Activated naive CD4-positive, alpha-beta T cell treated with anti-CD3 and anti-CD28 coated beads, Interleukin-2, amount 10 ng/mL, durations not matched to agents 7 days and 5 days (primary cell): ENCODE data around the gene ZNF865.

ENCODE experiments used
- CTCF ChIA-PET: fragments of 350-600 bp; sonication (Branson Sonifier 250); formaldehyde crosslinking; loops from one replicate; lab custom pipeline; 2021; ENCODE audit warnings: antibody characterized with exemption; lab: Charles Lee
- DNase-seq: peaks from one replicate; pipeline ENCODE4 v3.0.0-alpha.2; 2020
- H3K27ac Mint-ChIP-seq: one replicate; pipeline ENCODE4 v1.8.0; 2021; ENCODE audit warnings: mild to moderate bottlenecking, moderate library complexity, mixed read lengths
- H3K27me3 Mint-ChIP-seq: one replicate; pipeline ENCODE4 v1.8.0; 2021; ENCODE audit warnings: mild to moderate bottlenecking, mixed read lengths
- H3K36me3 Mint-ChIP-seq: one replicate; pipeline ENCODE4 v1.8.0; 2021; ENCODE audit warnings: mixed read lengths
- H3K4me1 Mint-ChIP-seq: one replicate; pipeline ENCODE4 v1.8.0; 2021; ENCODE audit warnings: mixed read lengths
- H3K4me3 Mint-ChIP-seq: one replicate; pipeline ENCODE4 v1.8.0; 2021; ENCODE audit warnings: mild to moderate bottlenecking, moderate library complexity, mixed read lengths
- H3K9me3 Mint-ChIP-seq: one replicate; pipeline ENCODE4 v1.8.0; 2021; ENCODE audit warnings: mixed read lengths

Gene ZNF865

GRCh38 chr19:55605207-55605636 is 225 bp upstream of the ZNF865 start:
- Mint-ChIP-seq H3K36me3 (peaks cover 34% of the 10 kb centered on the region), H3K4me1 (peaks cover 56% of the 10 kb centered on the region), H3K9me3 (no peaks in the 10 kb centered on the region), H3K27ac (peak overlapping the region; percentile 98), H3K27me3 (no peaks in the 10 kb centered on the region), H3K4me3 (peak overlapping the region; percentile 93)
- DNase-seq: peak; percentile 99
- CTCF ChIA-PET: interaction anchor here (0.8 to 2.5 kb wide), 15 partner anchors 12 to 147 kb away, joined by 3 to 21 read pairs (median 5); partner anchors contain the start of gene ZNF784

GRCh38 chr19:55606471-55606787 is 982 bp downstream of the ZNF865 start:
- DNase-seq: no peak
- Mint-ChIP-seq H3K27ac (peak overlapping the region; percentile 93), H3K36me3 (peaks cover 42% of the 10 kb centered on the region), H3K9me3 (no peaks in the 10 kb centered on the region), H3K4me1 (peaks cover 54% of the 10 kb centered on the region), H3K27me3 (no peaks in the 10 kb centered on the region), H3K4me3 (peak overlapping the region; percentile 89)
- CTCF ChIA-PET: interaction anchor here (0.7 to 2.5 kb wide), 23 partner anchors 11 to 465 kb away, joined by 3 to 21 read pairs (median 4); partner anchors contain the start of genes ISOC2, U2AF2, ZNF579 and ZNF784

GRCh38 chr19:55606817-55607216 is 1.4 kb downstream of the ZNF865 start:
- CTCF ChIA-PET: interaction anchor here (0.7 to 2.5 kb wide), 22 partner anchors 11 to 466 kb away, joined by 3 to 21 read pairs (median 5); partner anchors contain the start of genes ISOC2, U2AF2, ZNF579 and ZNF784
- Mint-ChIP-seq H3K36me3 (peaks cover 39% of the 10 kb centered on the region), H3K4me1 (peaks cover 50% of the 10 kb centered on the region), H3K9me3 (no peaks in the 10 kb centered on the region), H3K27ac (peak overlapping the region; percentile 93), H3K27me3 (no peaks in the 10 kb centered on the region), H3K4me3 (peak overlapping the region; percentile 89)
- DNase-seq: no peak

DNA sequence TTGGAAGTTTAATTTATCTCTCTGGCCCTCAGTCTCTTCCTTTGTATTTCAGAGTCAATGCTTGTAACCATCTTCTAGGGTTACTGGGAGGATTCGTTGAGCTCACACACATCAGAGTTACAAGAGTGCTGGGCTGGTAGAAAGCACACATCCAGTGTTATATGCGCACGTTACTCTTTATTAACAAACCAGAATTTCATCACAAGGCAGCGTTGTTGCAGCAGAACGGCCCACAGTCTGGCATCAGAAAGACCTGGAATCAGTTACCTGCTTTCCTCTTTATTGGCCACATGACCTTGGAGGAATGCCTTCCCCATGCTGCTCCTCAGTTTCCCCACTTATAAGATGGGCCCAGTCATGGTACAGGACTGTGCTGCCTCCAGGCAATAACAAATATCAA is 3.9 kb downstream of the ZNF865 start:
- Mint-ChIP-seq H3K9me3 (no peaks in the 10 kb centered on the region), H3K4me1 (peaks cover 39% of the 10 kb centered on the region), H3K27me3 (no peaks in the 10 kb centered on the region), H3K4me3 (no peak overlapping the region), H3K27ac (no peak overlapping the region), H3K36me3 (peaks cover 42% of the 10 kb centered on the region)
- CTCF ChIA-PET: no interaction called here
- no peak for DNase-seq

GRCh38 chr19:55611300-55611982 is 6.0 kb downstream of the ZNF865 start:
- Mint-ChIP-seq H3K27me3 (no peaks in the 10 kb centered on the region), H3K36me3 (peaks cover 39% of the 10 kb centered on the region), H3K4me3 (no peak overlapping the region), H3K9me3 (no peaks in the 10 kb centered on the region), H3K27ac (no peak overlapping the region), H3K4me1 (peaks cover 26% of the 10 kb centered on the region)
- DNase-seq: no peak
- CTCF ChIA-PET: no interaction called here

DNA sequence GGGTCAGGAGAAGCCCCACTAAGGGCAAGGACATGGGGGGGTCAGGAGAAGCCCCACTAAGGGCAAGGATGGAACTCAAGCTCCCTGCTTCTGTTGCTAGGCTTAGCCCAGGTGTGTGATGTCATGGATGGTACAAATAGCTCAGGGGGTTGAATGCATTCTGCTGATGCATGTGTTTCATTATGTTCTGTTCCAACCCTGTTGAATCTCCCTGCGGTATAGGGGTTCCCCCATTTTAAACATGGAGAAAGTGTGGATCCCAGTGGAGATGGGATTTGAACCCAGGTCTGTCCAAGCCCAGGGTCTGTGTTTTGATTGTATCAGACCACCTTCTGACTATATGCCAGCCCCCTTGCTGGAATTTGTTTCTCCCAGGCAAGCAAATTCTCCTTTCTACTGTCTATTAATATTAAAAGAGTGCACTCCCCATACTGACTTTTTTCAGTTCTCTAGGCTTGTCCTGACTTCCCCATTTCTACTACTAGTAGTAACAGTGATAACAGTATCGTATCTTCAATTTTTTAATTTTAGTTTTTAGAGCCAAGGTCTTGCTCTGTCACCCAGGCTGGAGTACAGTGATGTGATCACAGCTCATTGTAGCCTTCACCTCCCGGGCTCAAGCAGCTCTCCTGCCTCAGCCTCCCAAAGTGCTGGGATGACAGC is 6.7 kb downstream of the ZNF865 start:
- CTCF ChIA-PET: no interaction called here
- H3K27me3 Mint-ChIP-seq: no peaks in the 10 kb centered on the region

DNA sequence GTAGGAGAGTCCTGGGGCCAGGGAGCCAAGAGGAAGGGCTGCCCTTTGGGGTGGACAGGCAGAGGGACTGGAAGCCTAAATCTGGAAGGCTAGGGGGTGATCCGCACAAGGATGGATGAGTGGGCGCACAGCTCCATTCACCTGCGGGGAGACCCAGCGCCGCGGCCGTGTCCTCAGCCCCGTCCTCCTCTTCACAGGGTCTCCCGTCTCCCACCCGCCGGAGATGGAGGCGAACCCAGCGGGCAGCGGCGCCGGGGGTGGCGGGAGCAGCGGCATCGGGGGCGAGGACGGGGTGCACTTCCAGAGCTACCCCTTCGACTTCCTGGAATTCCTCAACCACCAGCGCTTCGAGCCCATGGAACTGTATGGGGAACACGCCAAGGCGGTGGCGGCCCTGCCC is 7.9 kb downstream of the ZNF865 start:
- CTCF ChIA-PET: no interaction called here

More for the DNA sequence above, 6.7 kb downstream of the ZNF865 start:
- peaks cover 19% of the 10 kb centered on the region for H3K4me1 Mint-ChIP-seq
- no peak overlapping the region for H3K4me3 Mint-ChIP-seq
- DNase-seq: no peak
- H3K9me3 Mint-ChIP-seq: no peaks in the 10 kb centered on the region
- H3K36me3 Mint-ChIP-seq: peaks cover 39% of the 10 kb centered on the region
- H3K27ac Mint-ChIP-seq: no peak overlapping the region

DNA sequence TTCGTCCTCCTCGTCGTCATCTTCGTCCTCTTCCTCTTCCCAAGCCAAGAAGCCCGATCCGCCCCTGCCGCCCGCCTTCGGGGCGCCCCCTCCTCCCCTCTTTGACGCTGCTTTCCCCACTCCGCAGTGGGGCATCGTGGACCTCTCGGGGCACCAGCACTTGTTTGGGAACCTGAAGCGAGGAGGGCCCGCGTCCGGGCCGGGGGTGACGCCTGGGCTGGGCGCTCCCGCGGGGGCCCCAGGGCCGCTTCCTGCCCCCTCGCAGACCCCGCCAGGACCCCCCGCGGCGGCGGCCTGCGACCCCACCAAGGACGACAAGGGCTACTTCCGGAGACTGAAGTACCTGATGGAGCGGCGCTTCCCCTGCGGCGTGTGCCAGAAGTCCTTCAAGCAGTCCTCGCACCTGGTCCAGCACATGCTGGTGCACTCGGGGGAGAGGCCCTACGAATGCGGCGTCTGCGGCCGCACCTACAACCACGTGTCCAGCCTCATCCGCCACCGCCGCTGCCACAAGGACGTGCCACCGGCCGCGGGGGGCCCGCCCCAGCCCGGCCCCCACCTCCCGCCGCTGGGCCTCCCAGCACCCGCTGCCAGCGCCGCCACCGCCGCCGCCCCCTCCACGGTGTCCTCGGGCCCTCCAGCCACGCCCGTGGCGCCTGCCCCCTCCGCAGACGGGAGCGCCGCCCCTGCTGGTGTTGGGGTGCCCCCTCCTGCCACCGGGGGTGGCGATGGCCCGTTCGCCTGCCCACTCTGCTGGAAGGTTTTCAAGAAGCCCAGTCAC is 8.7 kb downstream of the ZNF865 start:
- Mint-ChIP-seq H3K9me3 (no peaks in the 10 kb centered on the region), H3K4me3 (no peak overlapping the region), H3K27ac (no peak overlapping the region), H3K4me1 (peaks cover 9% of the 10 kb centered on the region), H3K27me3 (no peaks in the 10 kb centered on the region), H3K36me3 (peaks cover 42% of the 10 kb centered on the region)
- CTCF ChIA-PET: no interaction called here
- no peak for DNase-seq

More for the DNA sequence above, 7.9 kb downstream of the ZNF865 start:
- Mint-ChIP-seq H3K36me3 (peaks cover 42% of the 10 kb centered on the region), H3K4me3 (no peak overlapping the region), H3K27ac (no peak overlapping the region), H3K9me3 (no peaks in the 10 kb centered on the region), H3K27me3 (no peaks in the 10 kb centered on the region), H3K4me1 (peaks cover 9% of the 10 kb centered on the region)
- no peak for DNase-seq

DNA sequence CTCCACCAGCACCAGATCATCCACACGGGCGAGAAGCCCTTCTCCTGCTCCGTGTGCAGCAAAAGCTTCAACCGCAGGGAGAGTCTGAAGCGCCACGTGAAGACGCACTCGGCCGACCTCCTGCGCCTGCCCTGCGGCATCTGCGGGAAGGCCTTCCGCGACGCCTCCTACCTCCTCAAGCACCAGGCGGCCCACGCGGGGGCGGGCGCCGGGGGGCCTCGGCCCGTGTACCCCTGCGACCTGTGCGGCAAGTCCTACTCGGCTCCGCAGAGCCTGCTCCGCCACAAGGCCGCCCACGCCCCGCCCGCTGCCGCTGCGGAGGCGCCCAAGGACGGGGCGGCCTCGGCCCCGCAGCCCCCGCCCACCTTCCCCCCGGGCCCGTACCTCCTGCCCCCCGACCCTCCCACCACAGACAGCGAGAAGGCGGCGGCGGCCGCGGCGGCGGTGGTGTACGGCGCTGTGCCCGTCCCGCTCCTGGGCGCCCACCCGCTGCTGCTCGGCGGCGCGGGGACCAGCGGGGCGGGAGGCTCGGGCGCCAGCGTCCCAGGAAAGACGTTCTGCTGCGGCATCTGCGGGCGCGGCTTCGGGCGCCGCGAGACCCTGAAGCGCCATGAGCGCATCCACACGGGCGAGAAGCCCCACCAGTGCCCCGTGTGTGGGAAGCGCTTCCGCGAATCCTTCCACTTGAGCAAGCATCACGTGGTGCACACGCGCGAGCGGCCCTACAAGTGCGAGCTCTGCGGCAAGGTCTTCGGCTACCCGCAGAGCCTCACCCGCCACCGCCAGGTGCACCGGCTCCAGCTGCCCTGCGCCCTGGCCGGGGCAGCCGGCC is 9.5 kb downstream of the ZNF865 start:
- Mint-ChIP-seq H3K36me3 (peaks cover 41% of the 10 kb centered on the region), H3K9me3 (no peaks in the 10 kb centered on the region), H3K4me1 (peaks cover 10% of the 10 kb centered on the region), H3K4me3 (no peak overlapping the region), H3K27me3 (no peaks in the 10 kb centered on the region), H3K27ac (no peak overlapping the region)
- DNase-seq: no peak
- CTCF ChIA-PET: no interaction called here

DNA sequence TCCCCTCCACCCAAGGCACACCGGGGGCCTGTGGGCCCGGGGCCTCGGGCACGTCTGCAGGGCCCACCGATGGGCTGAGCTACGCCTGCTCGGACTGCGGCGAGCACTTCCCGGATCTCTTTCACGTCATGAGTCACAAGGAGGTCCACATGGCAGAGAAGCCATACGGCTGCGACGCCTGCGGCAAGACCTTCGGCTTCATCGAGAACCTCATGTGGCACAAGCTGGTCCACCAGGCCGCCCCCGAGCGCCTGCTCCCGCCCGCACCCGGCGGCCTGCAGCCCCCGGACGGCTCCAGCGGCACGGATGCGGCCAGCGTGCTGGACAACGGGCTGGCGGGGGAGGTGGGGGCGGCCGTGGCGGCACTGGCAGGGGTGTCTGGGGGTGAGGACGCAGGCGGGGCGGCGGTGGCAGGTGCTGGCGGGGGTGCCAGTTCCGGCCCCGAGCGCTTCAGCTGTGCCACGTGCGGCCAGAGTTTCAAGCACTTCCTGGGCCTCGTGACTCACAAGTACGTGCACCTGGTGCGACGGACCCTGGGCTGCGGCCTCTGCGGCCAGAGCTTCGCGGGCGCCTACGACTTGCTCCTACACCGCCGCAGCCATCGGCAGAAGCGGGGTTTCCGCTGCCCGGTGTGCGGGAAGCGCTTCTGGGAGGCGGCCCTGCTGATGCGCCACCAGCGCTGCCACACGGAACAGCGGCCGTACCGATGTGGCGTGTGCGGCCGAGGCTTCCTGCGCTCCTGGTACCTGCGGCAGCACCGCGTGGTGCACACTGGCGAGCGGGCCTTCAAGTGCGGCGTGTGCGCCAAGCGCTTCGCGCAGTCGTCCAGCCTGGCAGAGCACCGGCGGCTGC is 10.3 kb downstream of the ZNF865 start:
- Mint-ChIP-seq H3K27ac (no peak overlapping the region), H3K4me3 (no peak overlapping the region), H3K9me3 (no peaks in the 10 kb centered on the region), H3K4me1 (peaks cover 14% of the 10 kb centered on the region), H3K27me3 (no peaks in the 10 kb centered on the region), H3K36me3 (peaks cover 44% of the 10 kb centered on the region)
- no peak for DNase-seq
- CTCF ChIA-PET: no interaction called here

DNA sequence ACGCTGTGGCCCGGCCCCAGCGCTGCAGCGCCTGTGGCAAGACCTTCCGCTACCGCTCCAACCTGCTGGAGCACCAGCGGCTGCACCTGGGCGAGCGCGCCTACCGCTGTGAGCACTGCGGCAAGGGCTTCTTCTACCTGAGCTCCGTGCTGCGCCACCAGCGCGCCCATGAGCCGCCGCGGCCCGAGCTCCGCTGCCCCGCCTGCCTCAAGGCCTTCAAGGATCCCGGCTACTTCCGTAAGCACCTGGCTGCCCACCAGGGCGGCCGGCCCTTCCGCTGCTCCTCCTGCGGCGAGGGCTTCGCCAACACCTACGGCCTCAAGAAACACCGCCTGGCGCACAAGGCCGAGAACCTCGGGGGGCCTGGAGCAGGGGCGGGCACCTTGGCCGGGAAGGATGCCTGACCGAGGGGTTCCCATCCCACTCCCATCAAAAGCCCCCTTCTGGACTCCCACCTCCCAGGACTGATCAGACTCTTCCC is 11.0 kb downstream of the ZNF865 start:
- CTCF ChIA-PET: interaction anchor here (2.8 kb wide), 1 partner anchor 10 kb away, joined by 11 read pairs; the partner anchor contains the start of gene ZNF865
- Mint-ChIP-seq H3K4me1 (peaks cover 15% of the 10 kb centered on the region), H3K36me3 (peaks cover 46% of the 10 kb centered on the region), H3K27ac (no peak overlapping the region), H3K9me3 (no peaks in the 10 kb centered on the region), H3K4me3 (no peak overlapping the region), H3K27me3 (no peaks in the 10 kb centered on the region)
- no peak for DNase-seq

GRCh38 chr19:55617426-55617825 is 12.0 kb downstream of the ZNF865 start:
- Mint-ChIP-seq H3K4me3 (no peak overlapping the region), H3K36me3 (peaks cover 42% of the 10 kb centered on the region), H3K9me3 (no peaks in the 10 kb centered on the region), H3K4me1 (peaks cover 15% of the 10 kb centered on the region), H3K27me3 (no peaks in the 10 kb centered on the region), H3K27ac (no peak overlapping the region)
- CTCF ChIA-PET: interaction anchor here (2.8 to 4.9 kb wide), 2 partner anchors 11 to 15 kb away, joined by 11 to 23 read pairs; partner anchors contain the start of gene ZNF865
- no peak for DNase-seq
